Astrocyte of the cerebellum (primary cell): ENCODE data around the gene IRF3.

Experiments used
- DNase-seq: peaks from one replicate; pipeline ENCODE4 v3.0.0-alpha.2; 2011; ENCODE audit warnings: low read depth
- H3K4me3 ChIP-seq: 2 replicates; pipeline ENCODE4 v1.5.1; 2011; ENCODE audit warnings: mild to moderate bottlenecking, low read depth, low read length, moderate library complexity
- in situ Hi-C: cut with HindIII; loops from 2 replicates; pipeline ENCODE4 v1.10.0; 2017; ENCODE audit warnings: low sequenced_read_pairs
- TF ChIP-seq, protein P1 (sequence below): IDR thresholded peaks from 2 replicates; pipeline ENCODE4 v1.5.1; 2012; ENCODE audit warnings: low read length, low read depth, moderate library complexity, mild to moderate bottlenecking; ENCODE audit errors: missing control alignments

IRF3 gene

DNA sequence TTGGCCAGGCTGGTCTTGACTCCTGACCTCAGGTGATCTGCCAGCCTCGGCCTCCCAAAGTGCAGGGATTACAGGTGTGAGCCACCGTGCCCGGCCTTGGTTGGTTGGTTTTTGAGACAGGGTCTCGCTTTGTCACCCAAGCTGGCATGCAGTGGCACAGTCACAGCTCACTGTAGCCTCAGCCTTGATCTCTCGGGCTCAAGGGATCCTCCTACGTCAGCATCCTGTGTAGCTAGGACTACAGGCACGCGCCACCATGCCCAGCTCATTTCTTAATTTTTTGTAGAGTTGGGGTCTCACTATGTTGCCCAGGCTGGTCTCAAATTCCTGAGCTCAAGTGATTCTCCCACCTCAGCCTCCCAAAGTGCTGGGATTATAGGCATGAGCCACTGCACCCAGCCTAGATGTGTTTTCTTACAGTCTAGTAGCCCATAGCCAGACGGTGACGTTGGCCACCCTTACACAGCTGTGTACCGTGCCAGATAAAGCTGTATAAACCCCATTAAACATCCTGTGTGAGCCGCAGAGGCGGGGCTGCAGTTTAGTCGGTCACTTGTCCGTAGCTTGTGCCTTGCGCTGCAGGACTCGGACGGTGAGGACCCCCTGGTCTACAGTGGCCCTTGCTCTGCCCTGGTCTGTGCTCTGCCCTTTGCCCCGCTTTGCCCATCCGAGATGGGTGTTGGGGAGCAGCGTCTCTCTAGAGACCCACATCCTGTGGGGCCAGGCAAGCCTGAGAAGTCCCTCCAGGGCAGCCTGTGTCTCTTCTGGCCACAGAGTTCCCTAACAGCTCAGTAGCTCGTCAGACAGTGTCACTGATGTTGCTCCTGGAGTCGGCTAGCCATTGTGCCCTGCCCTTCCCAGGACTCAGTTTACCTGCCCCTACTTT is 9.8 kb downstream of the IRF3 start:
- TF ChIP-seq, protein P1, sequence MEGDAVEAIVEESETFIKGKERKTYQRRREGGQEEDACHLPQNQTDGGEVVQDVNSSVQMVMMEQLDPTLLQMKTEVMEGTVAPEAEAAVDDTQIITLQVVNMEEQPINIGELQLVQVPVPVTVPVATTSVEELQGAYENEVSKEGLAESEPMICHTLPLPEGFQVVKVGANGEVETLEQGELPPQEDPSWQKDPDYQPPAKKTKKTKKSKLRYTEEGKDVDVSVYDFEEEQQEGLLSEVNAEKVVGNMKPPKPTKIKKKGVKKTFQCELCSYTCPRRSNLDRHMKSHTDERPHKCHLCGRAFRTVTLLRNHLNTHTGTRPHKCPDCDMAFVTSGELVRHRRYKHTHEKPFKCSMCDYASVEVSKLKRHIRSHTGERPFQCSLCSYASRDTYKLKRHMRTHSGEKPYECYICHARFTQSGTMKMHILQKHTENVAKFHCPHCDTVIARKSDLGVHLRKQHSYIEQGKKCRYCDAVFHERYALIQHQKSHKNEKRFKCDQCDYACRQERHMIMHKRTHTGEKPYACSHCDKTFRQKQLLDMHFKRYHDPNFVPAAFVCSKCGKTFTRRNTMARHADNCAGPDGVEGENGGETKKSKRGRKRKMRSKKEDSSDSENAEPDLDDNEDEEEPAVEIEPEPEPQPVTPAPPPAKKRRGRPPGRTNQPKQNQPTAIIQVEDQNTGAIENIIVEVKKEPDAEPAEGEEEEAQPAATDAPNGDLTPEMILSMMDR: no peak
- no peak overlapping the region for H3K4me3 ChIP-seq
- in situ Hi-C loops: no loop called here
- DNase-seq: no peak

DNA sequence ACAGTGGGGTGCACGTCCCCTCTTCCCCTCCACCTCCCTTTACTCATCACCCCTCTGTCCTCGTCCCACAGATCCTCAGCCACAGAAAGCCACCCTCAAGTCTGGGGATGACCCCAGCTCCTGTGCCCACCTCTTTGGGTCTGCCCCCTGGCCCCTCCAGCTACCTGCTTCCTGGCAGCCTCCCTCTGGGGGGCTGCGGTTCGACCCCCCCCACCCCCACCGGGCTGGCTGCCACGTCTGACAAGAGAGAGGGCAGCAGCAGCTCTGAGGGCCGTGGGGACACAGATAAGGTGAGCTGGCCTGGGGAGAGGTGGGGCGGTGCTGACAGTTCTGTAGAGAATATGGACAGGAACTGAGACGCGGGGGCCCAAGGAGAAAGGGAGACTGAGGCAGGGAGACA is 11.1 kb downstream of the IRF3 start:
- TF ChIP-seq, protein P1: no peak
- no peak for DNase-seq
- H3K4me3 ChIP-seq: no peak overlapping the region
- in situ Hi-C loops: no loop called here

DNA sequence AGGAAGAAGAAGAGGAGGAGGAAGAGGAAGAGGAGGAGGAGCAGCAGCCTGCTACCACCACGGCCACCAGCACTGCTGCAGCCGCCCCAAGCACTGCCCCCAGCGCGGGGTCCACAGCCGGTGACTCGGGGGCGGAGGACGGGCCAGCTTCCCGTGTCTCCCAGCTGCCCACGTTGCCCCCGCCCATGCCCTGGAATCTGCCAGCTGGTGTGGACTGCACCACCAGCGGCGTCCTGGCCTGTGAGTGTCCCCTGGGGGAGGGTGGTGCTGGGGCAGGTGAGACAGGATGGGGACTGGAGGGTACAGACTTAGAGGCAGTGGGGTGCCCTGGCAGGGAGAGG is 12.2 kb downstream of the IRF3 start:
- H3K4me3 ChIP-seq: no peak overlapping the region
- in situ Hi-C loops: no loop called here
- no peak for DNase-seq
- TF ChIP-seq, protein P1: no peak

DNA sequence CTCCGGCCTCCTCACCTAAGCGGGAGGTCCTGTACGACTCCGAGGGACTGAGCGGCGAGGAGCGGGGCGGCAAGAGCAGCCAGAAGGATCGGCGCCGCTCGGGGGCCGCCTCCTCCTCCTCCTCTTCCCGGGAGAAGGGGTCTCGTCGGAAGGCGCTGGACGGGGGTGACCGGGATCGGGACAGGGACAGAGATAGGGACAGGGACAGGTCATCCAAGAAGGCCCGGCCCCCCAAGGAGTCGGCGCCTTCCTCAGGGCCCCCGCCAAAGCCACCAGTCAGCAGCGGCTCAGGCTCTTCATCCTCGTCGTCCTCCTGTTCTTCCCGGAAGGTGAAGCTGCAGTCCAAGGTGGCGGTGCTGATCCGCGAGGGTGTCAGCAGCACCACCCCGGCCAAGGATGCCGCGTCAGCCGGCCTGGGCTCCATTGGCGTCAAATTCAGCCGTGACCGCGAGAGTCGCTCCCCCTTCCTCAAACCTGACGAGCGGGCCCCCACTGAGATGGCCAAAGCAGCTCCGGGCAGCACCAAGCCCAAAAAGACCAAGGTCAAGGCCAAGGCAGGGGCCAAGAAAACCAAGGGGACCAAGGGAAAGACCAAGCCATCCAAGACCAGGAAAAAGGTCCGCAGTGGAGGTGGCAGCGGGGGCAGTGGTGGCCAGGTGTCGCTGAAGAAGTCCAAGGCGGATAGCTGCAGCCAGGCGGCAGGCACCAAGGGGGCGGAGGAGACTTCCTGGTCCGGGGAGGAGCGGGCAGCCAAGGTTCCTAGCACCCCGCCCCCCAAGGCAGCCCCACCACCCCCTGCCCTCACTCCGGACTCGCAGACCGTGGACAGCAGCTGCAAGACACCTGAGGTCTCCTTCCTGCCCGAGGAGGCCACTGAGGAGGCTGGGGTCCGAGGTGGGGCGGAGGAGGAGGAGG is 12.8 kb downstream of the IRF3 start:
- in situ Hi-C loops: no loop called here
- no peak for DNase-seq
- no peak overlapping the region for H3K4me3 ChIP-seq
- TF ChIP-seq, protein P1: no peak

GRCh38 chr19:49651820-49652550 is 13.7 kb downstream of the IRF3 start:
- in situ Hi-C loops: no loop called here
- no peak for DNase-seq
- no peak overlapping the region for H3K4me3 ChIP-seq
- TF ChIP-seq, protein P1: no peak
